ENCODE results near the gene DSC2. TPM values are rescaled to one million over a fixed set of nuclear protein-coding genes. Genes with fewer than 3 reads are reported as not detected.
"Not testable (repeated sequence)": the region's sequence is repeated elsewhere in the genome, so short reads cannot be mapped to it uniquely, and the experiment has no call there.

The DSC2 gene
- total RNA-seq, 2 donors from 2014 or later, result 2.7 to 4.3 TPM

GRCh38 chr18:31138709-31139108 is 36.5 kb upstream of the DSC2 start:
- Histone ChIP-seq H3K4me1 (ENCODE audit: control insufficient read depth in 1 of 2, low read depth in 2 of 2) (no peaks in the 10 kb centered on the region), H3K36me3 (no peaks in the 10 kb centered on the region), H3K27me3 (replicated peaks; ENCODE audit: insufficient read depth) (no peaks in the 10 kb centered on the region), H3K4me3 (no peak overlapping the region), H3K9me3 (no peaks in the 10 kb centered on the region), H3K27ac (no peak overlapping the region)
- ATAC-seq (ENCODE audit: insufficient number of reproducible peaks, low FRiP score, low read depth) (no peak), DNase-seq (ENCODE audit: low spot score) (no peak)
- no peak for TF ChIP-seq CTCF (IDR thresholded peaks at IDR 0.05)

- no peak for DNase-seq (ENCODE audit: low spot score)
Measured at GRCh38 chr18:31134988-31135529, 32.8 kb upstream of the DSC2 start.

GRCh38 chr18:31129398-31130115 is 27.3 kb upstream of the DSC2 start:
- Histone ChIP-seq H3K9me3 (no peaks in the 10 kb centered on the region), H3K27ac (no peak overlapping the region), H3K27me3 (replicated peaks; ENCODE audit: insufficient read depth) (no peaks in the 10 kb centered on the region), H3K4me1 (ENCODE audit: control insufficient read depth in 1 of 2, low read depth in 2 of 2) (no peaks in the 10 kb centered on the region), H3K36me3 (no peaks in the 10 kb centered on the region), H3K4me3 (no peak overlapping the region)
- DNase-seq (ENCODE audit: low spot score) (no peak), ATAC-seq (ENCODE audit: insufficient number of reproducible peaks, low FRiP score, low read depth) (no peak)
- no peak for TF ChIP-seq CTCF (IDR thresholded peaks at IDR 0.05)

More at GRCh38 chr18:31134988-31135529, 32.8 kb upstream of the DSC2 start:
- Histone ChIP-seq H3K4me3 (no peak overlapping the region), H3K36me3 (no peaks in the 10 kb centered on the region), H3K9me3 (no peaks in the 10 kb centered on the region), H3K27ac (no peak overlapping the region), H3K4me1 (ENCODE audit: control insufficient read depth in 1 of 2, low read depth in 2 of 2) (no peaks in the 10 kb centered on the region), H3K27me3 (replicated peaks; ENCODE audit: insufficient read depth) (no peaks in the 10 kb centered on the region)
- no peak for ATAC-seq (ENCODE audit: insufficient number of reproducible peaks, low FRiP score, low read depth)
- no peak for TF ChIP-seq CTCF (IDR thresholded peaks at IDR 0.05)

- ATAC-seq (ENCODE audit: insufficient number of reproducible peaks, low FRiP score, low read depth) (no peak), DNase-seq (ENCODE audit: low spot score) (no peak)
- no peak overlapping the region for H3K27ac ChIP-seq
- no peaks in the 10 kb centered on the region for H3K4me1 ChIP-seq (ENCODE audit: control insufficient read depth in 1 of 2, low read depth in 2 of 2)
- no peaks in the 10 kb centered on the region for H3K9me3 ChIP-seq
- H3K27me3 ChIP-seq (replicated peaks; ENCODE audit: insufficient read depth), result no peaks in the 10 kb centered on the region
- H3K36me3 ChIP-seq, result no peaks in the 10 kb centered on the region
- no peak overlapping the region for H3K4me3 ChIP-seq
- no peak for TF ChIP-seq CTCF (IDR thresholded peaks at IDR 0.05)
Measured at GRCh38 chr18:31125878-31126277, 23.7 kb upstream of the DSC2 start.

GRCh38 chr18:31123125-31123524 is 20.9 kb upstream of the DSC2 start:
- H3K4me3 ChIP-seq; DNase-seq (ENCODE audit: low spot score); H3K27ac ChIP-seq; H3K4me1 ChIP-seq (ENCODE audit: control insufficient read depth in 1 of 2, low read depth in 2 of 2); H3K36me3 ChIP-seq; ATAC-seq (ENCODE audit: insufficient number of reproducible peaks, low FRiP score, low read depth); H3K27me3 ChIP-seq (replicated peaks; ENCODE audit: insufficient read depth); H3K9me3 ChIP-seq: not testable (repeated sequence)
